B cell (primary cell): ENCODE measurements around the gene TRMT11. TPM values are rescaled to one million over a fixed set of nuclear protein-coding genes. Genes with fewer than 3 reads are reported as not detected.

Experiments
- ATAC-seq: fragments of 200-7000 bp; cut with Tn5 transposase; one replicate; pipeline ENCODE4 v1.10.0; 2021; ENCODE audit warnings: low read depth, mild to moderate bottlenecking, moderate number of reproducible peaks, moderate library complexity
- CTCF ChIA-PET: fragments of 350-600 bp; sonication (Branson Sonifier 250); formaldehyde crosslinking; loops from one replicate; lab custom pipeline; 2021; ENCODE audit warnings: antibody characterized with exemption, inconsistent platforms; lab: Charles Lee
- POLR2A ChIA-PET: fragments of 350-600 bp; sonication (Branson Sonifier 250); formaldehyde crosslinking; loops from one replicate; lab custom pipeline; 2021; ENCODE audit warnings: antibody characterized with exemption; lab: Charles Lee
- DNase-seq: peaks from one replicate; pipeline ENCODE4 v3.0.0; 2013
- H2AFZ ChIP-seq: 2 replicates; pipeline ENCODE4 v1.6.1; 2012; ENCODE audit warnings: mild to moderate bottlenecking, low read depth, low read length; ENCODE audit not compliant: insufficient read depth, poor library complexity, severe bottlenecking
- H3K27ac ChIP-seq, 2 donors: 1 replicate in 1 of 2; 2 replicates in 1 of 2; pipeline ENCODE4 v1.5.1; 2012 to 2013; ENCODE audit warnings: low read length in 2 of 2, mild to moderate bottlenecking in 2 of 2, moderate library complexity in 1 of 2
- H3K27me3 ChIP-seq, 4 experiments: fragments of 200-600 bp in 1 of 4; sonication (generic) in 1 of 4; replicated peaks in 1 of 4; 1 replicate in 2 of 4; 2 replicates in 2 of 4; pipeline versions ENCODE4 v1.6.1 to v1.7.0; 2013 to 2016; ENCODE audit warnings: low read length in 3 of 4, mild to moderate bottlenecking in 2 of 4, mixed read lengths in 1 of 4, moderate library complexity in 1 of 4; ENCODE audit not compliant: insufficient read depth in 4 of 4, control insufficient read depth in 3 of 4; ENCODE audit errors: control extremely low read depth in 1 of 4
- H3K36me3 ChIP-seq, 2 experiments: replicated peaks in 1 of 2; 1 replicate in 1 of 2; 2 replicates in 1 of 2; pipeline versions ENCODE4 v1.6.1 to v1.7.1; 2013; ENCODE audit warnings: low read length in 1 of 2; ENCODE audit not compliant: insufficient read depth in 2 of 2, control insufficient read depth in 1 of 2; ENCODE audit errors: control extremely low read depth in 1 of 2, extremely low read depth in 1 of 2
- H3K4me1 ChIP-seq, 2 donors: fragments of 200-600 bp in 1 of 2; sonication (generic) in 1 of 2; 1 replicate in 1 of 2; 2 replicates in 1 of 2; pipeline versions ENCODE4 v1.5.1 to v1.6.1; 2013 to 2017; ENCODE audit warnings: low read length in 2 of 2; ENCODE audit not compliant: control insufficient read depth in 2 of 2, insufficient read depth in 2 of 2
- H3K4me2 ChIP-seq: replicated peaks from 2 replicates; pipeline ENCODE3; 2012; ENCODE audit warnings: mild to moderate bottlenecking, low read depth, low read length; ENCODE audit not compliant: poor library complexity, severe bottlenecking
- H3K4me3 ChIP-seq, 5 experiments: fragments of 200-600 bp in 1 of 5; sonication (generic) in 1 of 5; 1 replicate in 3 of 5; 2 replicates in 2 of 5; pipeline versions ENCODE4 v1.5.1 to v1.7.0; 2011 to 2016; ENCODE audit warnings: low read length in 4 of 5, mild to moderate bottlenecking in 4 of 5, low read depth in 2 of 5, control low read depth in 1 of 5, moderate library complexity in 1 of 5; ENCODE audit not compliant: insufficient read depth in 1 of 5; ENCODE audit errors: control extremely low read depth in 1 of 5, extremely low read depth in 1 of 5
- H3K79me2 ChIP-seq: fragments of 200-600 bp; sonication (generic); one replicate; pipeline ENCODE4 v1.6.0; 2016; ENCODE audit warnings: low read length; ENCODE audit not compliant: control insufficient read depth, insufficient read depth
- H3K9ac ChIP-seq: fragments of 200-600 bp; sonication (generic); 2 replicates; pipeline ENCODE4 v1.6.1; 2017; ENCODE audit warnings: mild to moderate bottlenecking, low read length, moderate library complexity
- H3K9me3 ChIP-seq, 3 donors: one replicate each; pipeline versions ENCODE4 v1.6.1 to v1.7.1; 2013; ENCODE audit warnings: low read length in 2 of 3; ENCODE audit not compliant: control insufficient read depth in 2 of 3, insufficient read depth in 1 of 3; ENCODE audit errors: control extremely low read depth in 1 of 3
- H4K20me1 ChIP-seq: 2 replicates; pipeline ENCODE4 v1.6.0; 2012; ENCODE audit warnings: mild to moderate bottlenecking, low read length; ENCODE audit not compliant: insufficient read depth, control insufficient read depth, poor library complexity, severe bottlenecking
- H3K27ac Mint-ChIP-seq: one replicate; pipeline ENCODE4 v1.8.0; 2021; ENCODE audit warnings: mixed read lengths
- H3K27me3 Mint-ChIP-seq: one replicate; pipeline ENCODE4 v1.8.0; 2021; ENCODE audit warnings: mixed read lengths
- H3K4me1 Mint-ChIP-seq: one replicate; pipeline ENCODE4 v1.8.0; 2021; ENCODE audit warnings: mixed read lengths
- H3K4me3 Mint-ChIP-seq: one replicate; pipeline ENCODE4 v1.8.0; 2021; ENCODE audit warnings: mixed read lengths
- H3K9me3 Mint-ChIP-seq: one replicate; pipeline ENCODE4 v1.8.0; 2022; ENCODE audit warnings: mixed read lengths; ENCODE audit not compliant: insufficient read depth
- CTCF ChIP-seq: fragments of 200-600 bp; IDR thresholded peaks from one replicate; pipeline ENCODE4 v1.8.0; 2022; ENCODE audit warnings: antibody characterized with exemption, mild to moderate bottlenecking
- EZH2 ChIP-seq: IDR thresholded peaks from 2 replicates; pipeline ENCODE4 v1.6.1; 2012; ENCODE audit warnings: borderline replicate concordance, low read depth, mild to moderate bottlenecking, moderate library complexity, low read length; ENCODE audit not compliant: insufficient read depth, poor library complexity, severe bottlenecking
- WGBS: methylation state at CpG from one replicate; pipeline ENCODE4 v1.1.5; 2013; ENCODE audit warnings: missing lambda C conversion rate; ENCODE audit not compliant: insufficient coverage; 5-methylcytosine and 5-hydroxymethylcytosine counted together
- intact Hi-C: fragments of 100-400 bp; cut with micrococcal nuclease; formaldehyde crosslinking; loops from one replicate; pipeline ENCODE4 v1.10.0; 2022
- polyA plus RNA-seq: library from polyadenylated mRNA; depleted of rRNA; stranded (reverse); fragments of >200 nt; gene quantifications from 2 replicates; pipeline ENCODE4 v1.2.3, GENCODE V29; 2012
- total RNA-seq, 2 donors: library from RNA; stranded (reverse); fragments of 120-200 nt in 1 of 2; gene quantifications; 1 replicate in 1 of 2; 2 replicates in 1 of 2; pipeline versions ENCODE4 v1.2.3 to v1.2.4, GENCODE V29; 2013 to 2022

TRMT11 gene
- total and polyA plus RNA-seq, 2 donors (not counting 1 experiment from before 2014, with no cell fraction given): 12.1 to 30.4 TPM

GRCh38 chr6:126016591-126016990 lies 30.3 kb downstream of the TRMT11 start:
- Histone ChIP-seq H3K27ac (no peak overlapping the region), H3K4me3 (no peak overlapping the region), H4K20me1 (no peaks in the 10 kb centered on the region), H3K4me1 (no peaks in the 10 kb centered on the region), H3K9ac (no peak overlapping the region), H3K36me3 (peaks cover 11 to 42% of the 10 kb centered on the region in 2 experiments), H3K9me3 (no peaks in the 10 kb centered on the region), H3K4me2 (no peak overlapping the region), H3K27me3 (no peaks in the 10 kb centered on the region), H2AFZ (no peak overlapping the region), H3K79me2 (no peaks in the 10 kb centered on the region)
- intact Hi-C loops: no loop called here
- Mint-ChIP-seq H3K4me3 (no peak overlapping the region), H3K27me3 (no peaks in the 10 kb centered on the region), H3K27ac (no peak overlapping the region), H3K9me3 (no peaks in the 10 kb centered on the region), H3K4me1 (no peaks in the 10 kb centered on the region)
- WGBS: no CpG with 5 or more reads among the region's 2 CpGs
- TF ChIP-seq EZH2 (no peak), CTCF (no peak)
- ChIA-PET CTCF (no interaction called here), POLR2A (no interaction called here)
- DNase-seq (no peak), ATAC-seq (no peak)

GRCh38 chr6:126017668-126018067 lies 31.3 kb downstream of the TRMT11 start:
- H3K9ac ChIP-seq: no peak overlapping the region
- TF ChIP-seq CTCF: no peak
- TF ChIP-seq EZH2: no peak
- H3K79me2 ChIP-seq: no peaks in the 10 kb centered on the region
- ATAC-seq (no peak), DNase-seq (no peak)
- no peaks in the 10 kb centered on the region for H3K27me3 ChIP-seq
- peaks cover 11 to 42% of the 10 kb centered on the region in 2 experiments for H3K36me3 ChIP-seq
- POLR2A ChIA-PET: no interaction called here
- H3K4me1 ChIP-seq: no peaks in the 10 kb centered on the region
- H3K27ac ChIP-seq: no peak overlapping the region
- no peaks in the 10 kb centered on the region for H4K20me1 ChIP-seq
- no peak overlapping the region for H2AFZ ChIP-seq
- CTCF ChIA-PET: no interaction called here
- H3K9me3 ChIP-seq: no peaks in the 10 kb centered on the region
- Mint-ChIP-seq H3K9me3 (no peaks in the 10 kb centered on the region), H3K4me1 (no peaks in the 10 kb centered on the region), H3K27ac (no peak overlapping the region), H3K4me3 (no peak overlapping the region), H3K27me3 (no peaks in the 10 kb centered on the region)
- H3K4me3 ChIP-seq: no peak overlapping the region
- intact Hi-C loops: no loop called here
- no peak overlapping the region for H3K4me2 ChIP-seq
